RWPE2 (cell line): ENCODE measurements around the gene DNASE1L1.

Source experiments
- ATAC-seq: fragments of 200-7000 bp; cut with Tn5 transposase; 3 replicates; pipeline ENCODE4 v1.9.1; 2021; ENCODE audit warnings: low read depth
- DNase-seq: peaks from one replicate; pipeline ENCODE4 v3.0.0-alpha.2; 2020; ENCODE audit warnings: low spot score
- H3K27ac ChIP-seq: fragments of 450-650 bp; 2 replicates; pipeline ENCODE4 v1.5.1; 2017; ENCODE audit warnings: mild to moderate bottlenecking; ENCODE audit not compliant: poor library complexity, severe bottlenecking
- H3K27me3 ChIP-seq: fragments of 250-450 bp; sonication (Bioruptor Pico); 2 replicates; pipeline ENCODE4 v1.5.1; 2021; ENCODE audit warnings: mild to moderate bottlenecking, moderate library complexity; ENCODE audit not compliant: insufficient read depth, poor library complexity, severe bottlenecking
- H3K36me3 ChIP-seq: fragments of 250-450 bp; sonication (Bioruptor Pico); 2 replicates; pipeline ENCODE4 v1.5.1; 2020; ENCODE audit warnings: low read depth, mild to moderate bottlenecking, moderate library complexity
- H3K4me1 ChIP-seq: fragments of 250-450 bp; sonication (Bioruptor Pico); 2 replicates; pipeline ENCODE4 v1.5.1; 2021; ENCODE audit warnings: mild to moderate bottlenecking, moderate library complexity; ENCODE audit not compliant: insufficient read depth, poor library complexity, severe bottlenecking
- H3K4me3 ChIP-seq: fragments of 250-450 bp; sonication (Bioruptor Pico); 2 replicates; pipeline ENCODE4 v1.5.1; 2021; ENCODE audit warnings: mild to moderate bottlenecking, moderate library complexity; ENCODE audit not compliant: severe bottlenecking
- H3K9me3 ChIP-seq: fragments of 250-450 bp; sonication (Bioruptor Pico); 2 replicates; pipeline ENCODE4 v1.5.1; 2021; ENCODE audit warnings: mild to moderate bottlenecking, moderate library complexity; ENCODE audit not compliant: severe bottlenecking
- CTCF ChIP-seq: fragments of 450-650 bp; IDR thresholded peaks from one replicate; pipeline ENCODE4 v1.5.1; 2017; ENCODE audit warnings: mild to moderate bottlenecking, moderate library complexity; ENCODE audit not compliant: poor library complexity, severe bottlenecking

Gene DNASE1L1

GRCh38 chrX:154362085-154362742 is 46.8 kb downstream of the DNASE1L1 start:
- Histone ChIP-seq H3K27ac (no peak overlapping the region), H3K27me3 (no peaks in the 10 kb centered on the region), H3K36me3 (peaks cover 99% of the 10 kb centered on the region), H3K4me3 (no peak overlapping the region), H3K9me3 (no peaks in the 10 kb centered on the region), H3K4me1 (no peaks in the 10 kb centered on the region)
- ATAC-seq, result no peak
- no peak for TF ChIP-seq CTCF
- DNase-seq, result no peak

GRCh38 chrX:154360155-154360713 is 48.8 kb downstream of the DNASE1L1 start:
- H3K27ac ChIP-seq, result no peak overlapping the region
- TF ChIP-seq CTCF, result no peak
- ATAC-seq, result no peak
- peaks cover 99% of the 10 kb centered on the region for H3K36me3 ChIP-seq
- no peaks in the 10 kb centered on the region for H3K27me3 ChIP-seq
- DNase-seq, result no peak
- no peak overlapping the region for H3K4me3 ChIP-seq
- H3K4me1 ChIP-seq, result no peaks in the 10 kb centered on the region
- no peaks in the 10 kb centered on the region for H3K9me3 ChIP-seq

- H3K27ac ChIP-seq, result no peak overlapping the region
- DNase-seq (no peak), ATAC-seq (no peak)
- no peaks in the 10 kb centered on the region for H3K27me3 ChIP-seq
- H3K4me3 ChIP-seq, result no peak overlapping the region
- peaks cover 99% of the 10 kb centered on the region for H3K36me3 ChIP-seq
- no peaks in the 10 kb centered on the region for H3K4me1 ChIP-seq
- H3K9me3 ChIP-seq, result no peaks in the 10 kb centered on the region
- no peak for TF ChIP-seq CTCF
Observed at GRCh38 chrX:154359362-154360154, 49.5 kb downstream of the DNASE1L1 start.

GRCh38 chrX:154358829-154359228 is 50.2 kb downstream of the DNASE1L1 start:
- H3K9me3 ChIP-seq, result no peaks in the 10 kb centered on the region
- H3K36me3 ChIP-seq, result peaks cover 97% of the 10 kb centered on the region
- no peak for TF ChIP-seq CTCF
- H3K4me3 ChIP-seq, result no peak overlapping the region
- ATAC-seq (no peak), DNase-seq (no peak)
- no peak overlapping the region for H3K27ac ChIP-seq
- no peaks in the 10 kb centered on the region for H3K27me3 ChIP-seq
- H3K4me1 ChIP-seq, result no peaks in the 10 kb centered on the region
